Measurements from ENCODE around the gene PPP2R3C. TPM values are rescaled to one million over a fixed set of nuclear protein-coding genes. Genes with fewer than 3 reads are reported as not detected.
"Not testable (repeated sequence)": the region's sequence is repeated elsewhere in the genome, so short reads cannot be mapped to it uniquely, and the experiment has no call there.

Gene PPP2R3C
- total RNA-seq, 1 donor from 2014 or later: 24.5 TPM

- DNase-seq (ENCODE audit: low read depth): no peak
- no peak overlapping the region for H3K4me3 ChIP-seq (ENCODE audit: low read depth, low read length)
- TF ChIP-seq CTCF (conservative IDR thresholded peaks at IDR 0.05; ENCODE audit: low read depth, low read length): no peak
Measured at GRCh38 chr14:35068238-35069012, 53.4 kb downstream of the PPP2R3C start.

- not testable (repeated sequence) for DNase-seq (ENCODE audit: low read depth); H3K4me3 ChIP-seq (ENCODE audit: low read depth, low read length)
Measured at GRCh38 chr14:35065731-35066130, 56.1 kb downstream of the PPP2R3C start.

GRCh38 chr14:35061113-35061791, 60.5 kb downstream of the PPP2R3C start:
- H3K4me3 ChIP-seq (ENCODE audit: low read depth, low read length); DNase-seq (ENCODE audit: low read depth): not testable (repeated sequence)

GRCh38 chr14:35052637-35053036, 69.2 kb downstream of the PPP2R3C start:
- no peak for DNase-seq (ENCODE audit: low read depth)

GRCh38 chr14:35051796-35052195, 70.0 kb downstream of the PPP2R3C start:
- H3K4me3 ChIP-seq (ENCODE audit: low read depth, low read length): no peak overlapping the region
- no peak for TF ChIP-seq CTCF (conservative IDR thresholded peaks at IDR 0.05; ENCODE audit: low read depth, low read length)
- no peak for DNase-seq (ENCODE audit: low read depth)

More at GRCh38 chr14:35052637-35053036, 69.2 kb downstream of the PPP2R3C start:
- TF ChIP-seq CTCF (conservative IDR thresholded peaks at IDR 0.05; ENCODE audit: low read depth, low read length): no peak
- no peak overlapping the region for H3K4me3 ChIP-seq (ENCODE audit: low read depth, low read length)

- no peak for TF ChIP-seq CTCF (conservative IDR thresholded peaks at IDR 0.05; ENCODE audit: low read depth, low read length)
- H3K4me3 ChIP-seq (ENCODE audit: low read depth, low read length): no peak overlapping the region
- DNase-seq (ENCODE audit: low read depth): no peak
Measured at GRCh38 chr14:35050652-35051051, 71.1 kb downstream of the PPP2R3C start.

- DNase-seq (ENCODE audit: low read depth): no peak
- H3K4me3 ChIP-seq (ENCODE audit: low read depth, low read length): peak overlapping the region; percentile 99
- no peak for TF ChIP-seq CTCF (conservative IDR thresholded peaks at IDR 0.05; ENCODE audit: low read depth, low read length)
Measured at GRCh38 chr14:35047976-35048513, 73.7 kb downstream of the PPP2R3C start.
